Activated CD4-positive, alpha-beta T cell treated with anti-CD3 and anti-CD28 coated beads, Interleukin-2, amount 50 U/mL, for 4 hours (primary cell): ENCODE measurements around the gene ZNF329.
"Not testable (repeated sequence)": the region's sequence is repeated elsewhere in the genome, so short reads cannot be mapped to it uniquely, and the experiment has no call there.

ENCODE experiments used
- DNase-seq, 2 experiments: peaks; one replicate each; pipeline ENCODE4 v3.0.0-alpha.2; 2020

The ZNF329 gene

GRCh38 chr19:58150328-58150921 lies at the start of gene ZNF329:
TSS of gene ZNF329 (minus strand) at chr19:58150789. CDS start at chr19:58129503, 21,286 bp downstream.
- peak; percentile 88 to 90 for DNase-seq

GRCh38 chr19:58196901-58197616 lies 46.5 kb upstream of the ZNF329 start:
- no peak for DNase-seq

- no peak for DNase-seq
These were observed 33.2 kb upstream of the ZNF329 start for GRCh38 chr19:58183817-58184215.

- DNase-seq: peak; percentile 92 to 93
These were observed 32.6 kb upstream of the ZNF329 start, which contains the start of gene ZNF274 for GRCh38 chr19:58182989-58183816. TSS of gene ZNF274 (plus strand) at chr19:58183061. CDS start at chr19:58183966, 905 bp downstream.

GRCh38 chr19:58182577-58182988 lies 32.0 kb upstream of the ZNF329 start:
- peak in 1 of 2 experiments; percentile 85 for DNase-seq

GRCh38 chr19:58181902-58182576 lies 31.4 kb upstream of the ZNF329 start:
- peak; percentile 64 to 65 for DNase-seq

GRCh38 chr19:58170860-58171259 lies 20.3 kb upstream of the ZNF329 start:
- DNase-seq: no peak

- DNase-seq: no peak
These were observed 16.2 kb upstream of the ZNF329 start for GRCh38 chr19:58166708-58167280.

GRCh38 chr19:58166268-58166667 lies 15.7 kb upstream of the ZNF329 start:
- DNase-seq: no peak

- DNase-seq: no peak
These were observed 6.6 kb upstream of the ZNF329 start for GRCh38 chr19:58157045-58157728.

- peak; percentile 97 for DNase-seq
These were observed 4.4 kb upstream of the ZNF329 start for GRCh38 chr19:58154679-58155648.

- DNase-seq: no peak
These were observed 3.7 kb upstream of the ZNF329 start for GRCh38 chr19:58154287-58154678.

- no peak for DNase-seq
These were observed 2.8 kb upstream of the ZNF329 start for GRCh38 chr19:58153386-58153785.

- not testable (repeated sequence) for DNase-seq
These were observed 3.1 kb downstream of the ZNF329 start for GRCh38 chr19:58147475-58147874.

GRCh38 chr19:58145849-58146248 lies 4.7 kb downstream of the ZNF329 start:
- DNase-seq: no peak

GRCh38 chr19:58134244-58134643 lies 16.3 kb downstream of the ZNF329 start:
- DNase-seq: no peak

GRCh38 chr19:58129284-58129683 lies 21.3 kb downstream of the ZNF329 start:
- no peak for DNase-seq

- DNase-seq: no peak
These were observed 22.4 kb downstream of the ZNF329 start for GRCh38 chr19:58128041-58128685.

GRCh38 chr19:58123354-58123753 lies 27.2 kb downstream of the ZNF329 start:
- no peak for DNase-seq
